ENCODE results near the gene PSMF1. TPM values are rescaled to one million over a fixed set of nuclear protein-coding genes. Genes with fewer than 3 reads are reported as not detected.

PSMF1 gene
- total and polyA plus RNA-seq, 9 of the 15 experiments (the other 6 are each of a cell fraction or from before 2014, with no cell fraction given) = 8.5 to 192 (median 33.2) TPM

- no peak for TF ChIP-seq ETS2 (tag; IDR thresholded peaks at IDR 0.05; ENCODE audit: borderline replicate concordance, poor library complexity, severe bottlenecking)
- no peak for TF ChIP-seq PHF21A (IDR thresholded peaks at IDR 0.05; ENCODE audit: borderline replicate concordance, low read depth)
- TF ChIP-seq RAD51 (IDR thresholded peaks at IDR 0.05; ENCODE audit: borderline replicate concordance, low read depth) = no peak
- no peak for TF ChIP-seq NR4A1 (CRISPR knock-in tag; IDR thresholded peaks at IDR 0.05)
- 0 out of 2 replicates have a peak, but pooled peaks have one; percentile 38 for TF ChIP-seq NR4A1 (tag; IDR thresholded peaks at IDR 0.05)
- TF ChIP-seq ARID3A (IDR thresholded peaks at IDR 0.05; ENCODE audit: borderline replicate concordance, low read depth, low read length) = no peak
- 0 out of 2 replicates have a peak, but pooled peaks have one; percentile 16 for TF ChIP-seq C11orf30 (IDR thresholded peaks at IDR 0.05; ENCODE audit: low read depth)
- TF ChIP-seq POLR2AphosphoS5 (IDR thresholded peaks at IDR 0.05; ENCODE audit: control insufficient read depth, insufficient read depth, low read depth, low read length) = 0 out of 2 replicates have a peak, but pooled peaks have one; percentile 26
- 0 out of 4 replicates have a peak, but pooled peaks of 1 of the 2 experiments have one; percentile 20 for TF ChIP-seq TEAD1 (CRISPR knock-in tag; IDR thresholded peaks at IDR 0.05)
- no peak for TF ChIP-seq RREB1 (CRISPR knock-in tag; IDR thresholded peaks at IDR 0.05)
- TF ChIP-seq E2F3 (CRISPR knock-in tag; IDR thresholded peaks at IDR 0.05) = no peak
- no peak for TF ChIP-seq EWSR1 (IDR thresholded peaks at IDR 0.05; ENCODE audit: borderline replicate concordance, low read depth, partially characterized antibody)
- TF ChIP-seq NONO (IDR thresholded peaks at IDR 0.05; ENCODE audit: low read depth in 2 of 2, low read length in 1 of 2) = no peak
- TF ChIP-seq HNRNPLL (IDR thresholded peaks at IDR 0.05; ENCODE audit: low read depth, low read length, poor library complexity, severe bottlenecking) = no peak
- TF ChIP-seq MCM5 (IDR thresholded peaks at IDR 0.05; ENCODE audit: low read depth) = no peak
- no peak for TF ChIP-seq CBX8 (IDR thresholded peaks at IDR 0.05; ENCODE audit: borderline replicate concordance, extremely low read depth, low read depth, low read length, poor library complexity, severe bottlenecking)
- no peak for TF ChIP-seq GMEB1 (CRISPR knock-in tag; IDR thresholded peaks at IDR 0.05)
- TF ChIP-seq ZNF785 (CRISPR knock-in tag; IDR thresholded peaks at IDR 0.05) = no peak
- no peak for TF ChIP-seq XRCC4 (IDR thresholded peaks at IDR 0.05; ENCODE audit: extremely low read depth, insufficient read depth, insufficient read length)
- peak; percentile 65 for TF ChIP-seq SMARCA4 (IDR thresholded peaks at IDR 0.05)
Measured at GRCh38 chr20:1190847-1191246, 72.4 kb downstream of the PSMF1 start (continued).
